Activated T-cell treated with anti-CD3 and anti-CD28 coated beads for 24 hours (primary cell): ENCODE measurements around the gene PRR16.
"Not testable (repeated sequence)": the region's sequence is repeated elsewhere in the genome, so short reads cannot be mapped to it uniquely, and the experiment has no call there.

Experiments used
- DNase-seq: peaks from one replicate; pipeline ENCODE4 v3.0.0-alpha.2; 2020; ENCODE audit warnings: low read depth

PRR16 gene

DNA sequence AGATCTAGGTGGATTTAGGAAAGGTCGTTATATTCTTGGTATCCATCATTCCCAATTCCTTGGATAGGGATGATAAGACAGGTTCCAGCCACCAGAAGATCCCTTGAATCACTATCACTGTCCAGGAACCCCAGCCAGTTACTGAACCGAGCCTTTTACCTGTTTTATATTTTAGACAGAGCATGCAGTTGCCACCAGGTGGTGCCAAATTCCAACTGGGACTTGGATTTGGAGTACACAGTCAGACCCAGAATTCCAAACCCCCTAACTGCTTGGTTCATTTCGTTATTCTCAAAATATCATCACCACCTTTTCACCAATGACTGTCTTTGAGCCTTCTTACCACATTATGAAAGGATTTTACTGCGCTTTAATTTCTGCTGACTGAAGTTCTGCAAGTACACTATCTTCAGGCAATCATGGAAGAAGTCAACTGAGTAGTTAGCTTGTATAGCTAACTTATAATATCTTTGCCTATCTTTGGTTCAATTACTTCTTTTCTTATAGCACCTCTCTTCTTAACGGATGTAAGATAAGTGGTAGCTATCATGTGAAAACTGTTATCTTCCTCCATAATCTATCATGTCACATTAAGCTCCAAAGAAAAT is 191.8 kb downstream of the PRR16 start:
- DNase-seq = no peak

DNA sequence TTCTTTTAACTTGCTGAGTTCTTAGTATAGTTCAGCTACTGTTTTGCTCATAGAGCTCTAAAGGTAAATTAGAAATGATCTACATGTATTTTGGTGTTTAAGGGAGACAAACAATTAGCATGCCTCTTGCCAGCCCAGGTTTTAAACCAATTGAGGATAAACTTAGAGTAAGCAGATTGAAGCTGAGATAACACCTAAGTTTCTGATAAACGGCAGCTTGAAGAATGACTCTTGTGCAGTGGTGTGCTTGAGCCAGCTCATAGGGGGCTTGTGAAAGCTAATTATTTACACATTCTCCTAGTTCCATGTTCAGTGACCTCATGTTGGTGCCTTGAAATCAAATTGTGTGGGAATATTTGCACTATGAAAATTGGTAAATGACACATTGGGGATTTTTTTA is 193.0 kb downstream of the PRR16 start:
- no peak for DNase-seq

DNA sequence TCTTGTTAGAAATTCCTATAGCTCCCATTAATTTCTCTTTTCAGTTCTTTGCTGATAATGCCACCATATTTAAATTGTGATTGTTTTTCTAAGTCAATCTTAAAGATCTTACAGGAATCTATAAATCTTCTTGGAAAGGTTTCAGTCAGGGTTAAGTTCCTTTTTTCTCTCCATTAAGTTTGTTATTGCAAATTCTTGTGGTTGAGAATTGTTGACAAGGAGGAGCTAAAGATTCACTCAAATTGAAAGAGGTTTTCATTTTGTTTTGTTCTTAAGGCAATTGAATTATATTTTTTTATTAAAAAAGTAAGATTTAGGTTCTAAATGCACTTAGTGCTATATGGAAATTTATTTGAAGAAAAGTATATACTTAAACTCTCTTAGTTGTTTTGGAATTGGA is 213.4 kb downstream of the PRR16 start:
- no peak for DNase-seq

DNA sequence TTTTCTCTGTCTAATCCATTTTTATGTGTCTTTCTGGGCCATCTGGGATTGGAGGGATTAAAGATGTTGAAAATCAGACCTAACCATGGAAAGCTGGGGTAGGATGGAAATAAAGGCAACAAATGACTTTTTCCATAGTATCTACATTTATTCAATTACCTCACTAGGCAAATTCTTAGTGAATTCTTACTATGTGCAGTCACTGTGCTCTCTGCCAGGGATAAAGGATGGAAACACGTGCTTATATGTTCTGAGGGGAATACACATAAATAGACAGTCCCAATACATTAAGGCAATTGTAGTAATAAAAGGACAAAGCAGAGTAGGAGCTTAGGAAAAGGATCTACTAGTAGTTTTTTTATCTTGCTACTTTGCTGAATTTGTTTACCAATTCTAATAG is 214.2 kb downstream of the PRR16 start:
- no peak for DNase-seq

DNA sequence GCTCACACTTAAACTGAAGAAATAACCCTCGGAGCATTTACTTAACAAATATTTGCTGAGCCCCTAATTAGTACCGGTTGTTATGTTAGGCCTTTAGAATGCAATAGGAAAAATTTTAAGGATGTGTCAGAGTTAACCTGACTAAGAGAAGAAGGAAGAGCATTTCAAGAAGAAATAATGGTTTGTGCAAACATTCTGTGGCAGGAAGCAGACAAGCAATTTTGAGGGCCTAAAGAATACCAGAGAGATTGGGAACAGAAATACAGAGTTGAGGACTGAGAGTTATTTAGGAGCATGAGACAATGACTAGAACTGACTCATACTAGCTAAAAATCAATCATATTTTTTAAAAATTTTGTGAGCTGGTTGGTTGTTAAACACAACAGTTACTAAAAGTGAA is 218.8 kb downstream of the PRR16 start:
- no peak for DNase-seq

DNA sequence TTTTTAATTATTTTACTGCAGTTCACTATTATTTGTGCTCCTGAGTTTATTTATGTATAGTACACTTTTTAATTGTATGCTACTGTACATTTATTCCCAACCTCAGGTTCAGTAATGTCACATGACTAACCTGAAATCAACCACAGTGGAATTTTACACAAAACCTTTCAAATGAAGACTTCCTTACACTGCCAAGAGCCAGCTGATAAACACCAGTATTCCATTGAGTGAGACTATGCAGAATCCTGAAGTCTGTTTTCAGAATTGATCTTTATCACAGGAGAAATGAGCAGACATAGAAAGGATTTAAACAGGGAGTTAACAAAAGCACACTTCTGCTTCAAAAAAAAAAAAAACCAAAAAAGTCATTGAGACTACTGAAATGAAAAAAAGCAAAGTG is 219.5 kb downstream of the PRR16 start:
- DNase-seq = no peak

DNA sequence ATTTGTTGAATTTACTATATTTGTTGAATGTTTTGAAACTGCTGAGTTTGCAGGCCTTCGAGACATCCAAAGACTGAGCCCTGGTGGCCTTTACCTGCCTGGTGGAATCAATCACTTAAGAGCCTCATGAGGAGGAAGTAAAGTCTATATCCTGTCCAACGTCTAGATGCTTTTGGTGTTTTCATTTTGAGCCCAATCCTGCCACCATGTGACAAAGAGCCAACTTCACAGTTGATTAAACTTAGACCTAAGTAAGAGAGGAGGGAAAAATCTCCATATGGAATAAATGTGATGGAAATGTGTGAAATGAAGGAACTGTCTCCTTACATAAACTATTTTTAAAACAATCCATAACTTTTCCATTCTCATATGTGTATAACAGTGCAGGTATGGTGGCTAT is 220.1 kb downstream of the PRR16 start:
- DNase-seq = no peak

DNA sequence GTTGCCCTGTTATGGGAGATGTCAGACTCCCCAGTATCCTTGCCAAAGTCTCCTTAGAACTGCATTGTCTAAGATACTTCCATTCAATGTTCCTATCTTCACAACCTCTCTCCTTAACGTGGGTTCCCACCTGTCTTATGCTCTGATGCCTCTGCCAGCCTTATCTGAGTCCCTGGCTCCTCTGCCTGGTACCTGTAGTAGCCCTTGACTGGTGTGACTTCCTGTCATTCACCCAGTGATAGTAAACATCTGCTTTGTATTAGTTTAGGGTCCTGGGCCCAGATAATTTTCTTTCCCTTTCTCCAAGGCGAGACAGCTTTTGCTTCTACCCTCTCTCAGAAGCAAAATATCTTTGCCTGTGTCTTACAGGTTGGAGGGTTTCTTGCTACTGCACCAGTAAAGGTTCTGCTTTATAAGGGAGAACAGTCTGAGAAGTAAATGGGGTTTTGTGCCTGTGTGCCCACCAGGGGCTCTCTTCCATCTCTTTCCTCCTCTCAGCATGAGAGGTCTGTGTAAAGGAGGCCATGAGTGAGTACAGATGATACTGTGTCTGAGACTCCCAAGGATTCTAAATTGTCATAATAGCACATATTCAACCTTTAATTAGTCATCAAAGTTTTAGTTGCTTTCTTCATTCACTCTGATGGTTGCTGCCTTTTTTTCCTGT is 220.8 kb downstream of the PRR16 start:
- no peak for DNase-seq

DNA sequence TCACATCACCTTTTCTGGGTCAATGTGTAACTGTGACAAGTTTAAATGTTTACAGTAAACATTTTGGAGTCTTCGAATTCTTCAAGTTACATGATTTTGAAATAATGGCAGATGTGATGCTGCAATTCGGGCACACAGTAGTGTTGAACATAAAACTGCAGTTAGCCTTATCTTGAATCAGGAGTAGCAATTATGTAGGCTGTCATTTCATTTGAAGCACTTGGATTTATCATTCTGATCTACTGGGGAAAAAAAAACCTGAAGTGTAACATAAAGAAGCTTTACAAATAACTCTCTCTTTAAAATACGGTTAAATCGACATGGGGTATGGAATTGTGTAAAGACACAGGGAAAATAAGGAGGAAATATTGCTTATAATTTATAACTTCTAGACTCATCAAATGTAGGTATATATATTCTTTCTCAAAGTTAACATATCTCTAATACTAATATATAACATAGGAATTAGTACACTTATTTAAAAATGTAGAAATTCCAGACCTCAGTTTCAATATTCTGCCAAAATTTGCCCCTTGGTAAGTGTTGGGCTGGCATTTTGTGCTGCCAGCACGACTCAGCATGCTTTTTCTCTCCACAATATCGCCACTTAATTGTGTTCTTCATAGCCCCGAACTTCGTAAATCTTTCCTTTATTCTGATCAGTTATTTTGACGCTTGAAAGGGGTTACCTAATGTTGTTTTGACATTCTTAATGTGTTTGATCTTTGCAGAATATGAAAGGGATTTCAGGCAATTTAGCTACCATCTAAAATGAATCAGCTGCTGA is 226.7 kb downstream of the PRR16 start:
- no peak for DNase-seq

DNA sequence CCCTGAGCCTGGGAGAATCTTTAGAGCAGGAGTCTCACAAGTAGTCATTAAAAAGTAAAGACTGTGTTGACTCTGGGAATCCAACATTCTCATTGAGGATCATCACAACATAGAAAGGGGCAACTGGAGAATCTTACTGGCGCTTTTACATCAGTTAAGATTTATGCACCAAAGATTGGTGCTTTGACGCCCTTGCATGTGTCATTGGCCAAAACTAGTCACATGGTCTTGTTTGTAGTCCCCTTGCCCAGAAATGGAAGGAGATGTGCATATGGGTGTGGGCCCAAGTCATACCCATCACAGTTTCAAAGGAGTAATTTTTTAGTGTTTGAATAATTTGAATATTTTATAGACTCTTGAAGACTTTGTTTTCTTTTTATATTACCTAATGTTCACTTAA is 228.2 kb downstream of the PRR16 start:
- no peak for DNase-seq

DNA sequence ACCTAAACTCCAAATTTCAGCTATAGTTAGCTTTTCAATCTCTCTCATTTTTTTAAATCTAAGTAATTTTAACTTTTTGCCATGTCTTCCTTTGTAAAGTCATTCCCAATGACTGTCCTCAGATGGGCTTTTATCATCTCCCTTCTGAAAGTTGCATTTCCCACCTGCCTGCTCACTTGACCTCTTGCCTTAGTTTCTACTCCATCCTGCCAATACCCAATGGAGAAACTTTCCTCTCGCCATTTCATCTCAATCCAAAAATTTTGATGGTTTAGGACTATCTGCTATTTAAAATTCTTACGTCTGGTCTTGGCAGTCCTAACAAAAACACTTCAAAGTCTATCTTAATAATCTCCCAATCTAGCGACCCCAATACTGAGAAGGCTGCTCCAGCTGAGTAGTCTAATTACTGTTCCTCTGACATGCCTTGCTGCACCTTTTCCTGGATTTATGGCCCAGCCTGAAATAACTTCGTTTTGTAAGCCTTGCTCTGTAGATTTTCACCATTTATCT is 231.3 kb downstream of the PRR16 start:
- no peak for DNase-seq

DNA sequence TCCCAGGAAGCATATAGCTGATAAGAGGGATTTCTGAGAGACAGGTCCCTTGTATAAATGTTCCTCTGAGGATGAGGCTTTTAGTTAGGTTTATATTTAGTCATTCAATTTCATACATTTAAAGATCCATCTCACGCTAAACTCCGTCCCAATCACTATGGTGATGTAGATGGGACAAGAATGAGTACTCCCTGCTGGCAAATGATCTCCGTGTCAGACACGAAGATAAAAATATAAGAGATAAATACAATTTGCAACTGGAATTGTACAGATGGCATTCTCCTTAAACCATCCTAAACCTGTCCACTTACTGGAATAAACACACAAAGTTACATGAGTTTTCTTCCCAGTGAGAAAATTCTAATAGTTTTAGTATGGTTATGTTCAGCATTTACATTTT is 233.0 kb downstream of the PRR16 start:
- no peak for DNase-seq

DNA sequence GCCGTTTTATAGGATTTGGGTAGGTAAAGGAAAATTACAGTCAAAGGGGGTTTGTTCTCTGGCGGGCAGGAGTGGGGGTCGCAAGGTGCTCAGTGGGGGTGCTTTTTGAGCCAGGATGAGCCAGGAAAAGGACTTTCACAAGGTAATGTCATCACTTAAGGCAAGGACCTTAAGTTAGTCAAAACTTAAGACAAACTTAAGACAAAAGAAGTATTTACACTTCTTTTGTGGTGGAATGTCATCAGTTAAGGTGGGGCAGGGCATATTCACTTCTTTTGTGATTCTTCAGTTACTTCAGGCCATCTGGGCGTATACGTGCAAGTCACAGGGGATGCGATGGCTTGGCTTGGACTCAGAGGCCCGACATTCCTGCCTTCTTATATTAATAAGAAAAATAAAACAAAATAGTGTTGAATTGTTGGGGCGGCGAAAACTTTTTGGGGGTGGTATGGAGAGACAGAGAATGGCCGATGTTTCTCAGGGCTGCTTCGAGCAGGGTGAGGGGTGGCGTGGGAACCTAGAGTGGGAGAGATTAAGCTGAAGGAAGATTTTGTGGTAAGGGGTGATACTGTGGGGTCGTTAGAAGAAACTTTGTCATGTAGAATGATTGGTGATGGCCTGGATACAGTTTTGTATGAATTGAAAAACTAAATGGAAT is 233.7 kb downstream of the PRR16 start:
- not testable (repeated sequence) for DNase-seq

DNA sequence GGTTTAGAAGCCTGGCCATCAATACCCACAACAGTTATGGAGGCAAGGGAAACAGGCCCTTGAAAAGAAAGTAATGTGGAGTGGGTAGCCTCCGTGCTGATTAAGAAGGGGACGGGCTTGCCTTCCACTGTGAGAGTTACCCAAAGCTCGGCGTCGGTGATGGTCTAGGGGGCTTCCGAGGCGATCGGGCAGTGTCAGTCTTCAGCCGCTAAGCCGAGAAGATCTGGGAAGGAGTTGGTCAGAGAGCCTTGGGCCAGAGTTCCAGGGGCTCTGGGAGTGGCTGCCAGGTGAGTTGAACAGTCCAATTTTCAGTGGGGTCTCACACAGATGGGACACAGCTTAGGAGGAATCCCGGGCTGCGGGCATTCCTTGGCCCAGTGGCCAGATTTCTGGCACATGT is 236.6 kb downstream of the PRR16 start:
- DNase-seq = not testable (repeated sequence)

DNA sequence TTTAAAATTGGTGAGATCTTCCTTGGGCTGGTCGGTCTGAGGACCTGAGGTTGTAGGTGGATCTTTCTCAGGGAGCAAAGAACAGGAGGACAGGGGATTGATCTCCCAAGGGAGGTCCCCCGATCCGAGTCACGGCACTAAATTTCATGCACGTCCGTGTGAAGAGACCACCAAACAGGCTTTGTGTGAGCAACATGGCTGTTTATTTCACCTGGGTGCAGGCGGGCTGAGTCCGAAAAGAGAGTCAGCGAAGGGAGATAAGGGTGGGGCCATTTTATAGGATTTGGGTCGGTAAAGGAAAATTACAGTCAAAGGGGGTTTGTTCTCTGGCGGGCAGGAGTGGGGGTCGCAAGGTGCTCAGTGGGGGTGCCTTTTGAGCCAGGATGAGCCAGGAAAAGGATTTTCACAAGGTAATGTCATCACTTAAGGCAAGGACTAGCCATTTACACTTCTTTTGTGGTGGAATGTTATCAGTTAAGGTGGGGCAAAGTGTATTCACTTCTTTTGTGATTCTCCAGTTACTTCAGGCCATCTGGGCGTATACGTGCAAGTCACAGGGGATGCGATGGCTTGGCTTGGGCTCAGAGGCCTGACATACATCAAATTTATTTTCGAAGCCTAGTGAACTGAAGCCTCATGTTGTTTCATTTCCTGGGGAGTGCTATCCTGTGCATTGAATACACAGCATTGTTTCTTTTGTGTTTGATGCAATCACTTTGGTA is 238.9 kb downstream of the PRR16 start:
- not testable (repeated sequence) for DNase-seq

DNA sequence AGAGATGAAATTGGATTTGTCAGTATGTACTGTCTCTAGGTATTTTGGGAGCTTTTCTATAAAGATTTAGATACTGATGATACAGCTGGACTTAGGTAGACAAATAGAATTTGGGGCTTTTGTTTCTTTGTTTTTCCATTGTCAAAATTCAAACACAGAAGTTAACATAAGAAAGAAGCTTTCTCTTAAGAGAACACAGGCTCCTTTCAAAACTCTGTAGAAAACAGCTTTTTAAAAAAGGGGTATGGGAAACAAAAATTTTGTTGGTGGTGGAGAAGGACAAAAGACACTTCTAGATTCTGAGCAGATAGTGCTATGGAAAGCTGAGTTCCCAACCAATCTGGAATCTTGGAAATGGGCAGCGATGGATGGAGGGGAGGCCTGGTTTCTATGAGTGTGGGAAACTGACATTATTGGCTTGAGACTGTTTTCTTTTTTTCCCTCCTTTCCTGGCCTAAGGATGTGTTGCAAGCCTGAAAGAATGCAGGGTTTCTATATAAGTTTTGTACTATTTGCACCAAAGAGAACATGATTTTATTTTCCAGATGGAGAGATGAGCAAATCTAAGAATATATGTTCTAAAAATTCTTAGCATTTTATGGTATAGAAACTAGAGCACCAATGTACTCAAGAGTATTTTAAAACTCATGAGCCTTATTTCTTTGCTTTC is 240.0 kb downstream of the PRR16 start:
- DNase-seq = no peak

DNA sequence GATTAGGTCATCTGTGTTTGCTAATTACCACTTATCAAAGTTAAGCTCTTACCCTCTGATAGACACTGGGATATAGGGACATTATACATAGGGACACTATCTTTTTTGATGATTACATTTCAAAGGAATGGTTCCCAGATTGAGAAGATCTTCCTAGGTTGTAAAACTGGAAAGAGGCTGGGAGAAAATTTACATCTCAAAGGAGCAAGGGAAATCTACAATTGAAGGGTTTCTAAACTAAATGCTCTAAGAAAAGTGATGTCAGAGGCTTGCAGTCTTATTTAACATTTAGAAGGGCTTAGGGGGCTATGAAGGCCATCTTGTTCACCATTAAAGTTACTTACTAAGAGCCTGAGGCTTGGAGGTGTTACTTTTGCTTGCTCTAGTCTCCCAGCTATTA is 242.8 kb downstream of the PRR16 start:
- DNase-seq = no peak

DNA sequence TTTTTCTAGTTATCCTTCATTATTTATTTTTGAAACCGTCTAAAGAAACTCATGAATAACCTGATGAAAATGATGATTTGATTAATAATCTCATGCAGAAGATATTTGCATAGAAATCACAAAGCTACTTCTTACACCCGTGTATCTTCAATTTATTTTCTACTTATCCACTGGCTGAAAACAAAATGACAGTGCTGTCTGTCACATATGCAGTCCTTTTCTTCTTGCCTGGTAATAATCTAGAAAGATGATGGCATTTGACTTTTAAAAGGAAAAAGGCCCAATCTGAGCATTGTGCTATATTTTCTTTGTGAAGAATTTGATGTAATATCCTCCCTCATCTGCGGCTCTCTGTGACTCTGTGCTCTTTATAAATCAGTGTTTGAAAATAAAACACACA is 253.3 kb downstream of the PRR16 start:
- no peak for DNase-seq

DNA sequence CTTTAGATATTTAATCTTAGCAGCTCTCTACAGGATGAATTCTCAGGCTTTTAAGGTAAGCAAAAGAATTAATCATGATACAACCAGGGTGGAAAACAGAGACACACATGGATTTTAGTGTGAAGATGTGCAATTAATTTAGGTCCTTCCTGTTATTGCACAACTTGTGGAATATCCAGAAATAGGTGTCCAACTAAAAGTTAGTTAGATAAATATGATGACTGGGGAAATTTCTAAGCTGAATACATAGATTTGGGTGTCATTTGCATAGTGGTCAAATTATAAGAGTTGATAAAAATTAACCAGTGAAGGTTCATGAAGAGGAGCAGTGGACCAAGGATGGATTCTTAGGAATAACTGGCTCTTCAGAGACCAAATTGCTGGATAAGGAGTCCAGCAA is 266.1 kb downstream of the PRR16 start:
- DNase-seq = no peak

DNA sequence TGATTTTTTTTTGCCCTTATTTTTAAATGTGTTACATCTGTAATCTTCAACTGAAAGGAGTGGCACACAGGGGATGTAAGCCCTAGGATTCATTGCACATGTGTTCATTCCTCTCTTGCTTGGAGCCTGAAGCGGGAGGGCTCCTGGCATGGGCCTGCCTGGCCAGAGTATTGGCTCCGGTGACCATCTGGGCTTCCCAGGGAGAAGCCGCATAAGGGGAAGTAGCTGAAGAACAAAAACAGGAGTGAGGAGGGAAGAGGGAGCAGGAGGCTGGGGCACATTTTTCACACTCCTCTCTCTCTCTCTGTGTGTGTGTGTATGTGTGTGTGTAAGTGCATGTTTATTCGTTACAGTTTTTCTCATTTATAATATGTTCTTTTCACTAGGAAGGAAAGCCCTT is 269.9 kb downstream of the PRR16 start:
- DNase-seq = no peak

DNA sequence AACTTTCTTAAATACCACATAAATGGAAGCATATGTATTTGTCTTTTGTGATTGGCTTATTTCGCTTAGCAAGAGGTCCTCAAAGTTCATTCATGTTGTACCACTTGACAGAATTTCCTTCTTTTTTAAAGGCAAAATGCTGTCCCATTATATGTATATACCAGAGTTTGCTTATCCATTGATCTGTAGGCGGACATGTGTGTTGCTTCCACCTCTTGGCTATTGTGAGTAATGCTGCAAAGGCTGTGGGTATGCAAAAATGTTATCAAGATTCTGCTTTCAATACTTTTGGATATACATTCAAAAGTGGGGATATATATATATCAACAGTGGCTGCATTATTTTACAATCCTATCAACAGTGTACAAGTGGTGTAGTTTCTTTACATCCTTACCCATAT is 271.0 kb downstream of the PRR16 start:
- DNase-seq = no peak
